Neural progenitor cell (in vitro differentiated cells): ENCODE data around the gene SPTBN1. TPM values are rescaled to one million over a fixed set of nuclear protein-coding genes. Genes with fewer than 3 reads are reported as not detected.
"Not testable (repeated sequence)": the region's sequence is repeated elsewhere in the genome, so short reads cannot be mapped to it uniquely, and the experiment has no call there.

Source experiments
- DNase-seq: peaks from one replicate; pipeline ENCODE4 v3.0.0-alpha.2; 2016; ENCODE audit warnings: low spot score
- H2AFZ ChIP-seq: fragments of 200-600 bp; sonication (generic); replicated peaks from 2 replicates; pipeline ENCODE4 v1.6.1; 2016; ENCODE audit warnings: antibody characterized with exemption
- H3F3A ChIP-seq: fragments of 200-600 bp; sonication (generic); 2 replicates; pipeline ENCODE4 v1.6.1; 2016; ENCODE audit warnings: antibody characterized with exemption, low read depth
- H3K27ac ChIP-seq: fragments of 200-600 bp; sonication (generic); 2 replicates; pipeline ENCODE4 v1.5.1; 2016; ENCODE audit warnings: mild to moderate bottlenecking
- H3K27me3 ChIP-seq: fragments of 200-600 bp; sonication (generic); 2 replicates; pipeline ENCODE4 v1.6.1; 2016; ENCODE audit warnings: mild to moderate bottlenecking, moderate library complexity
- H3K36me3 ChIP-seq: fragments of 200-600 bp; sonication (generic); 2 replicates; pipeline ENCODE4 v1.5.1; 2016
- H3K4me1 ChIP-seq: fragments of 200-600 bp; sonication (generic); 2 replicates; pipeline ENCODE4 v1.6.1; 2016; ENCODE audit warnings: mixed run types
- H3K4me2 ChIP-seq: fragments of 200-600 bp; sonication (generic); 2 replicates; pipeline ENCODE4 v1.6.1; 2016
- H3K4me3 ChIP-seq: fragments of 200-600 bp; sonication (generic); 2 replicates; pipeline ENCODE4 v1.5.1; 2016
- H3K79me2 ChIP-seq: fragments of 200-600 bp; sonication (generic); 2 replicates; pipeline ENCODE4 v1.6.1; 2016; ENCODE audit warnings: low read depth
- H3K9ac ChIP-seq: fragments of 200-600 bp; sonication (generic); 2 replicates; pipeline ENCODE4 v1.6.1; 2016
- H3K9me3 ChIP-seq: fragments of 200-600 bp; sonication (generic); 2 replicates; pipeline ENCODE4 v1.5.1; 2016; ENCODE audit warnings: low read depth
- H4K20me1 ChIP-seq: fragments of 200-600 bp; sonication (generic); 2 replicates; pipeline ENCODE4 v1.6.1; 2016; ENCODE audit warnings: low read depth
- H3K27ac Mint-ChIP-seq: 3 replicates; pipeline ENCODE4 v1.8.0; 2021; ENCODE audit warnings: mixed read lengths
- H3K27me3 Mint-ChIP-seq: 2 replicates; pipeline ENCODE4 v1.8.0; 2022; ENCODE audit warnings: low read depth, mild to moderate bottlenecking, inconsistent platforms, moderate library complexity, mixed read lengths; ENCODE audit not compliant: insufficient read depth
- H3K36me3 Mint-ChIP-seq: 3 replicates; pipeline ENCODE4 v1.8.0; 2021; ENCODE audit warnings: mixed read lengths
- H3K4me1 Mint-ChIP-seq: 3 replicates; pipeline ENCODE4 v1.8.0; 2021; ENCODE audit warnings: mixed read lengths
- H3K4me3 Mint-ChIP-seq: 3 replicates; pipeline ENCODE4 v1.8.0; 2021; ENCODE audit warnings: mild to moderate bottlenecking, moderate library complexity, mixed read lengths
- H3K9me3 Mint-ChIP-seq: 3 replicates; pipeline ENCODE4 v1.8.0; 2020; ENCODE audit warnings: mixed read lengths
- EZH2 ChIP-seq: fragments of 200-600 bp; sonication (generic); IDR thresholded peaks from 2 replicates; pipeline ENCODE4 v1.6.1; 2017; ENCODE audit warnings: antibody characterized with exemption, mild to moderate bottlenecking, moderate library complexity
- EZH2phosphoT487 ChIP-seq: fragments of 200-600 bp; sonication (generic); IDR thresholded peaks from 2 replicates; pipeline ENCODE4 v1.6.1; 2017; ENCODE audit warnings: antibody characterized with exemption
- total RNA-seq: library from RNA; depleted of rRNA; stranded (reverse); fragments of >200 nt; gene quantifications from 2 replicates; pipeline ENCODE4 v1.2.3, GENCODE V29; 2015; ENCODE audit warnings: low replicate concordance
- TF ChIP-seq, protein P1 (sequence below): fragments of 200-600 bp; sonication (generic); IDR thresholded peaks from 2 replicates; pipeline ENCODE4 v1.5.1; 2017; ENCODE audit warnings: antibody characterized with exemption, mild to moderate bottlenecking

Gene SPTBN1
- total RNA-seq, 1 donor from 2014 or later, result 94.2 TPM

DNA sequence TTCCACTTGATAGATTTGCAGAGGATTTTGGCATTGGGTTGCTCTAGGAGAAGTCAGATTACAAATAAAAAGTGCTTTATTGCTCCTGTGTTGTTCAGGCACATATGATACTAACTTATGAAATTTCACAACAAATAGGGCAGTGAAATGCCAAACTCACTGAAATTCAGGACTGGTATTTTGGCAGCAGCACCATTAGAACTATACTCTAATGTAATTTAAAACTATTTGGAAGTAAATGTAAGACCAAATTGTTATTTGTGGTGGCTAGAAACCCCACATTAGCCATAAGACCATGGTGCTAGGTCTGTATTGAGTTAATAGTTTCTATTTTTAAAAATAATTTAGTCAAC, 57.2 kb downstream of the SPTBN1 start:
- no peak overlapping the region for H3K9ac ChIP-seq
- H3K36me3 ChIP-seq, result no peaks in the 10 kb centered on the region
- H4K20me1 ChIP-seq, result no peaks in the 10 kb centered on the region
- H3K79me2 ChIP-seq, result no peaks in the 10 kb centered on the region
- H3K4me1 Mint-ChIP-seq, result peaks cover 21% of the 10 kb centered on the region
- no peak overlapping the region for H2AFZ ChIP-seq
- H3K4me3 ChIP-seq, result no peak overlapping the region
- TF ChIP-seq, protein P1, sequence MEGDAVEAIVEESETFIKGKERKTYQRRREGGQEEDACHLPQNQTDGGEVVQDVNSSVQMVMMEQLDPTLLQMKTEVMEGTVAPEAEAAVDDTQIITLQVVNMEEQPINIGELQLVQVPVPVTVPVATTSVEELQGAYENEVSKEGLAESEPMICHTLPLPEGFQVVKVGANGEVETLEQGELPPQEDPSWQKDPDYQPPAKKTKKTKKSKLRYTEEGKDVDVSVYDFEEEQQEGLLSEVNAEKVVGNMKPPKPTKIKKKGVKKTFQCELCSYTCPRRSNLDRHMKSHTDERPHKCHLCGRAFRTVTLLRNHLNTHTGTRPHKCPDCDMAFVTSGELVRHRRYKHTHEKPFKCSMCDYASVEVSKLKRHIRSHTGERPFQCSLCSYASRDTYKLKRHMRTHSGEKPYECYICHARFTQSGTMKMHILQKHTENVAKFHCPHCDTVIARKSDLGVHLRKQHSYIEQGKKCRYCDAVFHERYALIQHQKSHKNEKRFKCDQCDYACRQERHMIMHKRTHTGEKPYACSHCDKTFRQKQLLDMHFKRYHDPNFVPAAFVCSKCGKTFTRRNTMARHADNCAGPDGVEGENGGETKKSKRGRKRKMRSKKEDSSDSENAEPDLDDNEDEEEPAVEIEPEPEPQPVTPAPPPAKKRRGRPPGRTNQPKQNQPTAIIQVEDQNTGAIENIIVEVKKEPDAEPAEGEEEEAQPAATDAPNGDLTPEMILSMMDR, result no peak
- TF ChIP-seq EZH2phosphoT487 (no peak), EZH2 (no peak)
- H3K27ac Mint-ChIP-seq, result no peak overlapping the region
- no peak for DNase-seq
- no peak overlapping the region for H3K4me2 ChIP-seq
- no peaks in the 10 kb centered on the region for H3K36me3 Mint-ChIP-seq
- no peaks in the 10 kb centered on the region for H3K9me3 ChIP-seq
- no peaks in the 10 kb centered on the region for H3F3A ChIP-seq
- no peaks in the 10 kb centered on the region for H3K27me3 ChIP-seq
- no peaks in the 10 kb centered on the region for H3K27me3 Mint-ChIP-seq
- H3K4me3 Mint-ChIP-seq, result no peak overlapping the region
- no peaks in the 10 kb centered on the region for H3K9me3 Mint-ChIP-seq
- peaks cover 19% of the 10 kb centered on the region for H3K4me1 ChIP-seq
- no peak overlapping the region for H3K27ac ChIP-seq

DNA sequence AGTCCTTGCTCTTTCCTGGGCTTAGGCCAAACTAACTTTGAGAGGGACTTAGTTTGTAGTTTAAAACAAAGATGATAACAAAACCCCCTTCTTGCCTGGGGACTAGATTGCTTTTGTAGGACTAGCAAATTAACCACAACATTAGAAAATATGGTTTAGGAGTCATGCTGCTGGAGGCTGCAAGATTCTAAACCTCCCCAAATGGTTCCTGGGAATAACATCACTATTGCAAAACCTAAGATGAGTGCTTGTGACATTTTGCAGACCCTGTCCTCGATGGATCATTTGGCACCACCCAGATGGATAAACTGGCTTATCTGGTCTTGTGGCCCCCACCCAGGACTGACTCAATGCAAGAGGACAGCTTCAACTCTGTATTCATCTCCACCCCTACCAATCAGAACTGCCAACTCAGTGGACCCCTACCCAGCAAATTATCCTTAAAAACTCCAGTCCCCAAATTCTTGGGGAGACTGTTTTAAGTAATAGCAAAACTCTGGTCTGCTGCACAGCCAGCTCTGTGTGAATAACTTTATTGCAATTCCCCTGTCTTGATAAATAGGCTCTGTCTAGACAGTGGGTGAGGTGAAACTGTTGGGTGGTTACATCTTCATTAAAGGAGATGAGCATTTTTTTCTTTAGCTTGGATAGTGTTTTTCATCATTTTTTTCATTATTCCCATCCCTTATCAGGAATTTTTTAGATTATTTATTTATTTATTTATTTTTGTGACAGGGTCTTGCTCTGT, 58.9 kb downstream of the SPTBN1 start:
- Histone ChIP-seq H3K9me3 (no peaks in the 10 kb centered on the region), H3F3A (no peaks in the 10 kb centered on the region), H3K4me3 (no peak overlapping the region), H3K27ac (no peak overlapping the region), H3K79me2 (no peaks in the 10 kb centered on the region), H2AFZ (no peak overlapping the region), H3K9ac (no peak overlapping the region), H4K20me1 (peaks cover 8% of the 10 kb centered on the region), H3K27me3 (no peaks in the 10 kb centered on the region), H3K36me3 (no peaks in the 10 kb centered on the region), H3K4me1 (peaks cover 32% of the 10 kb centered on the region), H3K4me2 (no peak overlapping the region)
- Mint-ChIP-seq H3K27me3 (no peaks in the 10 kb centered on the region), H3K4me1 (peaks cover 24% of the 10 kb centered on the region), H3K36me3 (no peaks in the 10 kb centered on the region), H3K9me3 (no peaks in the 10 kb centered on the region), H3K27ac (no peak overlapping the region), H3K4me3 (no peak overlapping the region)
- no peak for DNase-seq
- TF ChIP-seq EZH2phosphoT487 (no peak), EZH2 (no peak)
- TF ChIP-seq, protein P1, result no peak

DNA sequence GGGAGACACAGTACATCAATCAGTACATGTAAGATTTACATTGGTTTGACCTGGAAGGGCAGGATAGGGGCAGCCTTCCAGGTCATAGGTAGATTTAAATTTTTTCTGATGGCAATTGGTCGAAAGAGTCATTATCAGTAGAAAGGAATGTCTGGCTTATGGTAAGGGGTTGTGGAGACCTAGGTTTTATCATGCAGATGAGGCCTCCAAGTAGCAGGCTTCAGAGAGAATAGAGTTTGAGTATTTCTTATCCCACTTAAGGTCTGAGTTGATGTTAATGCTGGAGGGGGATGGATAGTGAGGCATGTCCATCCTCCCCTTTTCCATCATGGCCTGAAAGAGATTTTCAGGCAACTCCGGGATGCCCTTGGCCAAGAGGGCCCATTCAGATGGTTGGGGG, 60.7 kb downstream of the SPTBN1 start:
- no peak overlapping the region for H3K9ac ChIP-seq
- TF ChIP-seq EZH2 (no peak), EZH2phosphoT487 (no peak)
- TF ChIP-seq, protein P1, result no peak
- peaks cover 38% of the 10 kb centered on the region for H3K4me1 ChIP-seq
- H3K9me3 Mint-ChIP-seq, result no peaks in the 10 kb centered on the region
- no peaks in the 10 kb centered on the region for H3F3A ChIP-seq
- no peaks in the 10 kb centered on the region for H3K36me3 Mint-ChIP-seq
- no peak overlapping the region for H3K4me3 Mint-ChIP-seq
- no peaks in the 10 kb centered on the region for H3K27me3 ChIP-seq
- H3K27me3 Mint-ChIP-seq, result no peaks in the 10 kb centered on the region
- peaks cover 9% of the 10 kb centered on the region for H4K20me1 ChIP-seq
- no peaks in the 10 kb centered on the region for H3K79me2 ChIP-seq
- no peak overlapping the region for H3K4me3 ChIP-seq
- H3K4me1 Mint-ChIP-seq, result peaks cover 17% of the 10 kb centered on the region
- no peaks in the 10 kb centered on the region for H3K9me3 ChIP-seq
- DNase-seq, result no peak
- H2AFZ ChIP-seq, result no peak overlapping the region
- H3K36me3 ChIP-seq, result no peaks in the 10 kb centered on the region
- no peak overlapping the region for H3K4me2 ChIP-seq
- H3K27ac ChIP-seq, result no peak overlapping the region
- no peak overlapping the region for H3K27ac Mint-ChIP-seq

DNA sequence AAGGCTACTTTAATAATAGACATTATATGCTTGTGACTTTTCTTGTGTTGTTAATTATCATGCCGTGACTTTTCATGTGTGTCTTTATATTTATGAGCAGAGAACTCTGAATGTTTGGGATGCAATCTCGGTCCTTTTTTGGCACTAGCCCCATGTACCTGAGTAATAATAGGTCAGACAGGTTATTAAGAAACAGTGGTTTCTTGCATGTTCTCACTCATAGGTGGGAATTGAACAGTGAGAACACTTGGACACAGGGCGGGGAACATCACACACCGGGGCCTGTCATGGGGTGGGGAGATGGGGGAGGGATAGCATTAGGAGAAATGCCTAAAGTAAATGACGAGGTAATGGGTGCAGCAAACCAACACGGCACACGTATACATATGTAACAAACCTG, 61.9 kb downstream of the SPTBN1 start:
- not testable (repeated sequence) for H3K27ac Mint-ChIP-seq, H3K79me2 ChIP-seq, H3K4me3 Mint-ChIP-seq, H3K9me3 Mint-ChIP-seq, DNase-seq, H3K27ac ChIP-seq, H3K4me2 ChIP-seq, H3K27me3 ChIP-seq, H3K9ac ChIP-seq, H3K27me3 Mint-ChIP-seq, H3K36me3 ChIP-seq, H3K36me3 Mint-ChIP-seq, H4K20me1 ChIP-seq, H2AFZ ChIP-seq, H3K4me3 ChIP-seq, H3F3A ChIP-seq, H3K9me3 ChIP-seq
- H3K4me1 ChIP-seq, result peaks cover 31% of the 10 kb centered on the region
- H3K4me1 Mint-ChIP-seq, result peaks cover 13% of the 10 kb centered on the region
